PC-3 (cell line): ENCODE results near the gene SLC6A6.

Experiments used
- EZH2 ChIP-seq: fragments of 300-600 bp; sonication (generic); IDR thresholded peaks from one replicate; pipeline ENCODE4 v1.6.1; 2017; ENCODE audit warnings: antibody characterized with exemption, mild to moderate bottlenecking, low read length; ENCODE audit not compliant: unreplicated experiment
- EZH2phosphoT487 ChIP-seq: fragments of 300-600 bp; sonication (generic); IDR thresholded peaks from 2 replicates; pipeline ENCODE4 v1.6.1; 2018; ENCODE audit warnings: mild to moderate bottlenecking, antibody characterized with exemption, low read length, borderline replicate concordance
- TF ChIP-seq, protein P1 (sequence below): fragments of 300-600 bp; sonication (generic); conservative IDR thresholded peaks from 2 replicates; pipeline ENCODE4 v1.5.1; 2017; ENCODE audit warnings: antibody characterized with exemption, low read depth, mild to moderate bottlenecking, low read length

DNA sequence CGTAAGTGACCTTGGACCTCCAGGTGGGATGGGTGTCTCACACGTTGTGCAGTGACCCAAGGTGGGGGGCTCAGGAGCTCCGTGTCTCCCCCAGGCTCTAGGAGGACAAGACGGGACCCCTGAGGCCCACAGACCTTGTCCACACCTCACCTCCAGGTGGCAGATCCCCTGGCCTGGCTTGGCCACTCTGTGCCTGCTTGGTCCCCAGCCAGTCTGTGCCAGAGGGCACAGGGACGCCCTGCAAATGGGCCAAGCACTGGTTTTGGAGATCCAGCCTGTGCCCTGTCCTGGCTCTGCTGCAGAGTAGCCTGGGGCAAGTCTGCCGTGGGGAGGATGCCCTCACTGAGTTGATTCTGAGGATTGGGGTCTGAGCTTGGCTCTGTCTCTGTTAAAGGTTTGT, 14.0 kb downstream of the SLC6A6 start:
- TF ChIP-seq, protein P1, sequence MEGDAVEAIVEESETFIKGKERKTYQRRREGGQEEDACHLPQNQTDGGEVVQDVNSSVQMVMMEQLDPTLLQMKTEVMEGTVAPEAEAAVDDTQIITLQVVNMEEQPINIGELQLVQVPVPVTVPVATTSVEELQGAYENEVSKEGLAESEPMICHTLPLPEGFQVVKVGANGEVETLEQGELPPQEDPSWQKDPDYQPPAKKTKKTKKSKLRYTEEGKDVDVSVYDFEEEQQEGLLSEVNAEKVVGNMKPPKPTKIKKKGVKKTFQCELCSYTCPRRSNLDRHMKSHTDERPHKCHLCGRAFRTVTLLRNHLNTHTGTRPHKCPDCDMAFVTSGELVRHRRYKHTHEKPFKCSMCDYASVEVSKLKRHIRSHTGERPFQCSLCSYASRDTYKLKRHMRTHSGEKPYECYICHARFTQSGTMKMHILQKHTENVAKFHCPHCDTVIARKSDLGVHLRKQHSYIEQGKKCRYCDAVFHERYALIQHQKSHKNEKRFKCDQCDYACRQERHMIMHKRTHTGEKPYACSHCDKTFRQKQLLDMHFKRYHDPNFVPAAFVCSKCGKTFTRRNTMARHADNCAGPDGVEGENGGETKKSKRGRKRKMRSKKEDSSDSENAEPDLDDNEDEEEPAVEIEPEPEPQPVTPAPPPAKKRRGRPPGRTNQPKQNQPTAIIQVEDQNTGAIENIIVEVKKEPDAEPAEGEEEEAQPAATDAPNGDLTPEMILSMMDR: no peak
- TF ChIP-seq EZH2phosphoT487 (no peak), EZH2 (no peak)
